GM23248 (cell line): Measurements from ENCODE around the gene PMFBP1.

ENCODE experiments used
- EZH2 ChIP-seq: fragments of 200-600 bp; sonication (generic); IDR thresholded peaks from 2 replicates; pipeline ENCODE4 v1.6.1; 2018; ENCODE audit warnings: antibody characterized with exemption, mild to moderate bottlenecking; ENCODE audit not compliant: insufficient read depth, poor library complexity, severe bottlenecking
- EZH2phosphoT487 ChIP-seq: fragments of 200-600 bp; sonication (generic); IDR thresholded peaks from 2 replicates; pipeline ENCODE4 v1.6.1; 2018; ENCODE audit warnings: antibody characterized with exemption, moderate library complexity, mild to moderate bottlenecking, low read depth; ENCODE audit not compliant: insufficient read depth

- TF ChIP-seq EZH2 = no peak
- no peak for TF ChIP-seq EZH2phosphoT487
Measured at GRCh38 chr16:72072514-72073342, 99.2 kb downstream of the PMFBP1 start.
